IMR-90 (cell line): ENCODE data around the gene MTUS2. TPM values are rescaled to one million over a fixed set of nuclear protein-coding genes. Genes with fewer than 3 reads are reported as not detected.

ENCODE experiments used
- ATAC-seq: fragments of 200-7000 bp; cut with Tn5 transposase; 2 replicates; pipeline ENCODE4 v1.9.1; 2020; ENCODE audit warnings: low read depth, mild to moderate bottlenecking, moderate library complexity
- BruUV-seq: library from RNA; stranded (reverse); fragments of 400-500 nt; replicated peaks from 2 replicates; lab custom pipeline; 2021; lab: Mats Ljungman, UMichigan
- CTCF ChIA-PET: fragments of 300-600 bp; formaldehyde crosslinking; extraction: SDS; loops from one replicate; lab custom pipeline; 2021; ENCODE audit warnings: antibody characterized with exemption; lab: Yijun Ruan, JAX
- POLR2A ChIA-PET: fragments of 300-600 bp; sonication (Branson Sonifier 250); formaldehyde crosslinking; loops from one replicate; lab custom pipeline; 2022; ENCODE audit warnings: antibody characterized with exemption; ENCODE audit not compliant: unreplicated experiment; lab: Charles Lee
- DNase-seq: peaks from one replicate; pipeline ENCODE4 v3.0.0; 2013
- H2AFZ ChIP-seq: replicated peaks from 2 replicates; pipeline ENCODE3; 2013; ENCODE audit warnings: low read length, mild to moderate bottlenecking; ENCODE audit not compliant: poor library complexity
- H2AK5ac ChIP-seq: 2 replicates; pipeline ENCODE4 v1.6.1; 2013; ENCODE audit warnings: low read depth, low read length, inconsistent platforms
- H2AK9ac ChIP-seq: replicated peaks from 2 replicates; pipeline ENCODE3; 2013; ENCODE audit warnings: mild to moderate bottlenecking, low read depth, low read length, moderate library complexity; ENCODE audit not compliant: poor library complexity
- H2BK120ac ChIP-seq: 2 replicates; pipeline ENCODE4 v1.6.1; 2013; ENCODE audit warnings: low read depth, low read length, inconsistent platforms
- H2BK15ac ChIP-seq: 3 replicates; pipeline ENCODE4 v1.6.1; 2013; ENCODE audit warnings: low read depth, low read length, inconsistent platforms
- H2BK20ac ChIP-seq: 2 replicates; pipeline ENCODE4 v1.6.1; 2013; ENCODE audit warnings: low read depth, mild to moderate bottlenecking, inconsistent platforms, low read length, moderate library complexity
- H2BK5ac ChIP-seq: 2 replicates; pipeline ENCODE4 v1.6.1; 2013; ENCODE audit warnings: mild to moderate bottlenecking, low read depth, low read length, inconsistent platforms; ENCODE audit not compliant: poor library complexity, severe bottlenecking
- H3K14ac ChIP-seq: replicated peaks from 2 replicates; pipeline ENCODE4 v1.6.1; 2013; ENCODE audit warnings: low read depth, low read length, inconsistent platforms
- H3K18ac ChIP-seq: 2 replicates; pipeline ENCODE4 v1.6.1; 2013; ENCODE audit warnings: low read depth, low read length, control low read depth
- H3K23ac ChIP-seq: 2 replicates; pipeline ENCODE4 v1.6.1; 2013; ENCODE audit warnings: low read depth, low read length, inconsistent platforms
- H3K27ac ChIP-seq: 2 replicates; pipeline ENCODE4 v1.5.1; 2013; ENCODE audit warnings: mild to moderate bottlenecking, control low read depth, low read length; ENCODE audit not compliant: insufficient read depth
- H3K27me3 ChIP-seq: 2 replicates; pipeline ENCODE4 v1.6.1; 2013; ENCODE audit warnings: low read length; ENCODE audit not compliant: control insufficient read depth, insufficient read depth
- H3K36me3 ChIP-seq: 2 replicates; pipeline ENCODE4 v1.6.1; 2013; ENCODE audit warnings: low read length, mixed read lengths; ENCODE audit not compliant: control insufficient read depth, insufficient read depth
- H3K4ac ChIP-seq: 2 replicates; pipeline ENCODE4 v1.6.1; 2013; ENCODE audit warnings: low read depth, low read length, inconsistent platforms
- H3K4me1 ChIP-seq: 2 replicates; pipeline ENCODE4 v1.6.1; 2013; ENCODE audit warnings: low read length, mixed read lengths; ENCODE audit not compliant: control insufficient read depth, insufficient read depth
- H3K4me2 ChIP-seq: 2 replicates; pipeline ENCODE4 v1.6.1; 2013; ENCODE audit warnings: low read depth, mild to moderate bottlenecking, control low read depth, low read length, moderate library complexity
- H3K4me3 ChIP-seq: 2 replicates; pipeline ENCODE4 v1.5.1; 2013; ENCODE audit warnings: low read depth, mild to moderate bottlenecking, control low read depth, low read length, moderate library complexity; ENCODE audit not compliant: insufficient read depth
- H3K56ac ChIP-seq: 2 replicates; pipeline ENCODE4 v1.6.1; 2013; ENCODE audit warnings: low read length, inconsistent platforms; ENCODE audit not compliant: insufficient read depth; ENCODE audit errors: extremely low read depth
- H3K79me1 ChIP-seq, 2 experiments: 2 replicates each; pipeline ENCODE4 v1.6.1; 2013; ENCODE audit warnings: low read length in 2 of 2, inconsistent platforms in 1 of 2, low read depth in 1 of 2
- H3K9ac ChIP-seq: 2 replicates; pipeline ENCODE4 v1.6.1; 2013; ENCODE audit warnings: low read depth, low read length, control low read depth
- H3K9me1 ChIP-seq: 2 replicates; pipeline ENCODE4 v1.6.1; 2013; ENCODE audit warnings: low read length, inconsistent platforms; ENCODE audit not compliant: insufficient read depth
- H3K9me3 ChIP-seq: 2 replicates; pipeline ENCODE4 v1.6.1; 2013; ENCODE audit warnings: low read length; ENCODE audit not compliant: control insufficient read depth, insufficient read depth
- H4K20me1 ChIP-seq: 2 replicates; pipeline ENCODE4 v1.6.1; 2013; ENCODE audit warnings: low read length, inconsistent platforms; ENCODE audit not compliant: insufficient read depth
- H4K5ac ChIP-seq: 2 replicates; pipeline ENCODE4 v1.6.1; 2013; ENCODE audit warnings: mild to moderate bottlenecking, low read depth, low read length, control low read depth
- H4K8ac ChIP-seq, 2 experiments: 2 replicates each; pipeline ENCODE4 v1.6.1; 2013; ENCODE audit warnings: low read depth in 2 of 2, low read length in 2 of 2, control low read depth in 1 of 2, inconsistent platforms in 1 of 2
- H4K91ac ChIP-seq: 2 replicates; pipeline ENCODE4 v1.6.1; 2013; ENCODE audit warnings: low read depth, low read length, inconsistent platforms; ENCODE audit not compliant: insufficient read depth
- BHLHE40 ChIP-seq: fragments of 150-350 bp; IDR thresholded peaks from 2 replicates; pipeline ENCODE4 v1.6.1; 2016; ENCODE audit warnings: mild to moderate bottlenecking, low read depth, low read length
- CEBPB ChIP-seq: IDR thresholded peaks from 2 replicates; pipeline ENCODE4 v1.6.1; 2012; ENCODE audit warnings: low read depth, low read length, improper control_type of control experiment
- CHD1 ChIP-seq: IDR thresholded peaks from 2 replicates; pipeline ENCODE4 v1.6.1; 2012; ENCODE audit warnings: low read depth, low read length, improper control_type of control experiment
- CTCF ChIP-seq: conservative IDR thresholded peaks from 2 replicates; pipeline ENCODE4 v1.5.1; 2012; ENCODE audit warnings: mild to moderate bottlenecking, low read depth, low read length, improper control_type of control experiment
- ELK1 ChIP-seq: fragments of 150-350 bp; IDR thresholded peaks from 2 replicates; pipeline ENCODE4 v1.6.1; 2016; ENCODE audit warnings: low read depth, mild to moderate bottlenecking, low read length, moderate library complexity, borderline replicate concordance
- FOS ChIP-seq: fragments of 150-350 bp; IDR thresholded peaks from 2 replicates; pipeline ENCODE4 v1.6.1; 2016; ENCODE audit warnings: low read depth, low read length
- MAFK ChIP-seq: IDR thresholded peaks from 2 replicates; pipeline ENCODE4 v1.6.1; 2012; ENCODE audit warnings: low read depth, low read length, improper control_type of control experiment
- MAZ ChIP-seq: IDR thresholded peaks from 2 replicates; pipeline ENCODE4 v1.6.1; 2012; ENCODE audit warnings: low read depth, mild to moderate bottlenecking, low read length, improper control_type of control experiment, moderate library complexity, borderline replicate concordance
- MXI1 ChIP-seq: IDR thresholded peaks from 2 replicates; pipeline ENCODE4 v1.6.1; 2012; ENCODE audit warnings: low read depth, mild to moderate bottlenecking, low read length, moderate library complexity, borderline replicate concordance
- NFE2L2 ChIP-seq: fragments of 150-350 bp; IDR thresholded peaks from 2 replicates; pipeline ENCODE4 v1.6.1; 2016; ENCODE audit warnings: low read depth, mild to moderate bottlenecking, low read length
- POLR2A ChIP-seq: IDR thresholded peaks from 2 replicates; pipeline ENCODE4 v1.6.1; 2012; ENCODE audit warnings: mild to moderate bottlenecking, low read depth, low read length
- RAD21 ChIP-seq: IDR thresholded peaks from 2 replicates; pipeline ENCODE4 v1.6.1; 2012; ENCODE audit warnings: low read length, improper control_type of control experiment
- RCOR1 ChIP-seq: IDR thresholded peaks from 2 replicates; pipeline ENCODE4 v1.6.1; 2012; ENCODE audit warnings: mild to moderate bottlenecking, low read length, improper control_type of control experiment; ENCODE audit not compliant: insufficient replicate concordance
- RFX5 ChIP-seq: IDR thresholded peaks from 2 replicates; pipeline ENCODE4 v1.8.0; 2012; ENCODE audit warnings: low read depth, mild to moderate bottlenecking, low read length, moderate library complexity
- SMC3 ChIP-seq: fragments of 150-350 bp; IDR thresholded peaks from 2 replicates; pipeline ENCODE4 v1.6.1; 2016; ENCODE audit warnings: low read depth, mild to moderate bottlenecking, antibody characterized with exemption, low read length, moderate library complexity
- USF2 ChIP-seq: fragments of 150-350 bp; IDR thresholded peaks from 2 replicates; pipeline ENCODE4 v1.6.1; 2017; ENCODE audit warnings: mild to moderate bottlenecking, antibody characterized with exemption, low read length, low read depth
- WGBS, 2 experiments: methylation state at CpG; one replicate each; pipeline versions ENCODE4 v1.1.5 to v1.1.7; 2013; ENCODE audit warnings: missing lambda C conversion rate in 2 of 2; ENCODE audit not compliant: insufficient read length in 1 of 2; ENCODE audit errors: extremely low coverage in 2 of 2; 5-methylcytosine and 5-hydroxymethylcytosine counted together
- dilution Hi-C: fragments of 300-500 bp; cut with HindIII; formaldehyde crosslinking; loops from one replicate; pipeline ENCODE4 v1.14.3; 2018; ENCODE audit warnings: low sequenced_read_pairs; ENCODE audit not compliant: unreplicated experiment
- in situ Hi-C: fragments of 300-500 bp; cut with MboI; formaldehyde crosslinking; loops from 3 replicates; pipeline ENCODE4 v1.14.3; 2019; ENCODE audit warnings: low sequenced_read_pairs, inconsistent platforms, mixed read lengths
- intact Hi-C: fragments of 100-400 bp; cut with micrococcal nuclease; formaldehyde crosslinking; loops from 2 replicates; pipeline ENCODE4 v1.10.0; 2022
- polyA plus RNA-seq, 3 experiments: library from polyadenylated mRNA; depleted of rRNA; stranded (reverse); fragments of >200 nt; gene quantifications; 2 replicates each; pipeline ENCODE4 v1.2.3, GENCODE V29; 2012; ENCODE audit warnings: low replicate concordance in 1 of 3
- total RNA-seq: library from RNA; depleted of rRNA; stranded (reverse); fragments of >200 nt; gene quantifications from 2 replicates; pipeline ENCODE4 v1.2.3, GENCODE V29; 2012

MTUS2 gene
- total and polyA plus RNA-seq, 2 of the 4 experiments (the other 2 are of a cell fraction) = under 0.01 to 0.02 TPM

GRCh38 chr13:29318741-29319140 lies 498.6 kb downstream of the MTUS2 start:
- Histone ChIP-seq H3K4ac (no peak overlapping the region), H3K18ac (no peak overlapping the region), H2AK5ac (no peak overlapping the region), H3K27ac (no peak overlapping the region), H3K4me1 (no peaks in the 10 kb centered on the region), H4K91ac (no peak overlapping the region), H3K23ac (no peak overlapping the region), H2BK5ac (no peak overlapping the region), H4K5ac (no peak overlapping the region), H3K9ac (no peak overlapping the region), H4K8ac (no peak overlapping the region), H2BK20ac (no peak overlapping the region), H3K4me3 (no peak overlapping the region), H3K4me2 (no peak overlapping the region), H3K9me3 (peaks cover 5% of the 10 kb centered on the region; the same call in 1 of the 2 replicates), H3K56ac (no peak overlapping the region), H3K14ac (no peak overlapping the region), H3K36me3 (no peaks in the 10 kb centered on the region), H2BK15ac (no peak overlapping the region), H3K9me1 (no peaks in the 10 kb centered on the region), H3K79me1 (no peaks in the 10 kb centered on the region), H2AFZ (no peak overlapping the region), H3K27me3 (no peaks in the 10 kb centered on the region), H4K20me1 (no peaks in the 10 kb centered on the region), H2AK9ac (no peak overlapping the region), H2BK120ac (no peak overlapping the region)
- DNase-seq = no peak
- in situ Hi-C loops (no loop called here), dilution Hi-C loops (no loop called here), intact Hi-C loops (no loop called here)
- WGBS, 2 experiments = no CpG with 5 or more reads among the region's 6 CpGs
- ATAC-seq = no peak
- CTCF ChIA-PET = no interaction called here
- POLR2A ChIA-PET = no interaction called here
- no peak for TF ChIP-seq MAFK
- no peak for TF ChIP-seq FOS
- no peak for TF ChIP-seq RAD21
- no peak for TF ChIP-seq NFE2L2
- TF ChIP-seq USF2 = no peak
- TF ChIP-seq MAZ = no peak
- no peak for TF ChIP-seq POLR2A
- TF ChIP-seq RFX5 = no peak
- TF ChIP-seq ELK1 = no peak
- TF ChIP-seq BHLHE40 = no peak
- no peak for TF ChIP-seq RCOR1
- no peak for TF ChIP-seq CHD1
- no peak for TF ChIP-seq SMC3
- no peak for TF ChIP-seq CEBPB
- TF ChIP-seq MXI1 = no peak
- TF ChIP-seq CTCF = no peak
- no TSS peak for BruUV-seq
